ENCODE results near the gene NOXO1. TPM values are rescaled to one million over a fixed set of nuclear protein-coding genes. Genes with fewer than 3 reads are reported as not detected.

The NOXO1 gene
- total and polyA plus RNA-seq, 9 of the 15 experiments (the other 6 are each of a cell fraction or from before 2014, with no cell fraction given), result not detected

DNA sequence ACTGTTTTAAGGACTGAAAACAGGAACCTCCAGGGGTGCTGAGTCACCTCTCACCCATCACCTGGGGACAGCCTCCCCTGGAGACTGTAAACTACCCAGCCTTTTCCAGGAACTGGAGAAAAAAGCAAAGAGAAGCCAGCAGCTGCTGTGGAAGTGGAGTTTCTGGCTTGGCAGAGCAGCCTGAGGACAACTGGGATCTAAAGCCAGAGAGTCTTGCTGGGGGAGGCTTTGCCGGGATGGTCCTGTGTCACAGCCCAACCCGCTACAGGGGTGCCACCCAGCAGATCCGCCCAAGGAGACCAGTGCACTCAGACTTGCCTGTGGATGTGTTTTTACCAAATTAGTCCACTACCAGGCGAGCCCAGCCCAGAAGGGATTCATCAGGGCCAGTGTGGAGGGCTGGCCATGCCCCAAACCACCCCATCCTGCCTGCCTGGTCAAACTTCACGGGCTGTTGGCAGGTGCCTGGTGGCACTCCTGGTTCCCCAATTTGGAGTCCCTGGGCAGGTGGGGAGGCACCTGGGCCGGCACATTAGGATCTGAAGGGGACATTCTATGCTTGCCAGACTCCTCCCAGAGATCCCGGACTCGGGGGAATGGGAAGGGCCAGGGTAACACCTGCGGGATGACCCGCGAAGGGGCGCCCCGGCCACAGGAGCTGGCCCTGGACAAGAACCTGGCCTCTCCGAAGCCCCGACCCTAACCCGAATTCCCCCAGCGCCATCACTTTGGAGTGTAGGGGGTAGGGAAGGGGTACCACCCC, 39.0 kb downstream of the NOXO1 start (continued):
- no peak for TF ChIP-seq RUNX1 (IDR thresholded peaks at IDR 0.05; ENCODE audit: low read depth)
- no peak for TF ChIP-seq CBX5 (IDR thresholded peaks at IDR 0.05; ENCODE audit: borderline replicate concordance, low read depth)
- no peak for TF ChIP-seq ZNF146 (CRISPR knock-in tag; IDR thresholded peaks at IDR 0.05; ENCODE audit: unreplicated experiment)
- TF ChIP-seq ARID1B (IDR thresholded peaks at IDR 0.05), result peak; percentile 68
- TF ChIP-seq SRSF1 (IDR thresholded peaks at IDR 0.05; ENCODE audit: low read depth, low read length), result no peak
- TF ChIP-seq, protein P1, sequence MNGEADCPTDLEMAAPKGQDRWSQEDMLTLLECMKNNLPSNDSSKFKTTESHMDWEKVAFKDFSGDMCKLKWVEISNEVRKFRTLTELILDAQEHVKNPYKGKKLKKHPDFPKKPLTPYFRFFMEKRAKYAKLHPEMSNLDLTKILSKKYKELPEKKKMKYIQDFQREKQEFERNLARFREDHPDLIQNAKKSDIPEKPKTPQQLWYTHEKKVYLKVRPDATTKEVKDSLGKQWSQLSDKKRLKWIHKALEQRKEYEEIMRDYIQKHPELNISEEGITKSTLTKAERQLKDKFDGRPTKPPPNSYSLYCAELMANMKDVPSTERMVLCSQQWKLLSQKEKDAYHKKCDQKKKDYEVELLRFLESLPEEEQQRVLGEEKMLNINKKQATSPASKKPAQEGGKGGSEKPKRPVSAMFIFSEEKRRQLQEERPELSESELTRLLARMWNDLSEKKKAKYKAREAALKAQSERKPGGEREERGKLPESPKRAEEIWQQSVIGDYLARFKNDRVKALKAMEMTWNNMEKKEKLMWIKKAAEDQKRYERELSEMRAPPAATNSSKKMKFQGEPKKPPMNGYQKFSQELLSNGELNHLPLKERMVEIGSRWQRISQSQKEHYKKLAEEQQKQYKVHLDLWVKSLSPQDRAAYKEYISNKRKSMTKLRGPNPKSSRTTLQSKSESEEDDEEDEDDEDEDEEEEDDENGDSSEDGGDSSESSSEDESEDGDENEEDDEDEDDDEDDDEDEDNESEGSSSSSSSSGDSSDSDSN (IDR thresholded peaks at IDR 0.05; ENCODE audit: borderline replicate concordance in 1 of 2, low read depth in 2 of 2, low read length in 2 of 2), result peak in 1 of 2 experiments; percentile 50; a peak in 1 of 4 replicates
- TF ChIP-seq BMI1 (IDR thresholded peaks at IDR 0.05; ENCODE audit: low read length), result no peak
- TF ChIP-seq TEAD2 (tag; IDR thresholded peaks at IDR 0.05), result no peak
- 0 out of 4 replicates have a peak, but pooled peaks of 1 of the 2 experiments have one; percentile 15 for TF ChIP-seq NONO (IDR thresholded peaks at IDR 0.05; ENCODE audit: low read depth in 2 of 2, low read length in 1 of 2)
- TF ChIP-seq MIER1 (IDR thresholded peaks at IDR 0.05; ENCODE audit: low read depth), result no peak
- peak; percentile 34 for TF ChIP-seq TAF9B (IDR thresholded peaks at IDR 0.05; ENCODE audit: partially characterized antibody)
- TF ChIP-seq, protein P2, sequence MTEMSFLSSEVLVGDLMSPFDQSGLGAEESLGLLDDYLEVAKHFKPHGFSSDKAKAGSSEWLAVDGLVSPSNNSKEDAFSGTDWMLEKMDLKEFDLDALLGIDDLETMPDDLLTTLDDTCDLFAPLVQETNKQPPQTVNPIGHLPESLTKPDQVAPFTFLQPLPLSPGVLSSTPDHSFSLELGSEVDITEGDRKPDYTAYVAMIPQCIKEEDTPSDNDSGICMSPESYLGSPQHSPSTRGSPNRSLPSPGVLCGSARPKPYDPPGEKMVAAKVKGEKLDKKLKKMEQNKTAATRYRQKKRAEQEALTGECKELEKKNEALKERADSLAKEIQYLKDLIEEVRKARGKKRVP (CRISPR knock-in tag; IDR thresholded peaks at IDR 0.05), result no peak
- TF ChIP-seq ZNF12 (CRISPR knock-in tag; IDR thresholded peaks at IDR 0.05), result no peak
- TF ChIP-seq, protein P3, sequence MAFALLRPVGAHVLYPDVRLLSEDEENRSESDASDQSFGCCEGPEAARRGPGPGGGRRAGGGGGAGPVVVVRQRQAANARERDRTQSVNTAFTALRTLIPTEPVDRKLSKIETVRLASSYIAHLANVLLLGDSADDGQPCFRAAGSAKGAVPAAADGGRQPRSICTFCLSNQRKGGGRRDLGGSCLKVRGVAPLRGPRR (CRISPR knock-in tag; IDR thresholded peaks at IDR 0.05), result no peak
- no peak for TF ChIP-seq DIDO1 (tag; IDR thresholded peaks at IDR 0.05; ENCODE audit: low read depth)
- TF ChIP-seq ZNF3 (CRISPR knock-in tag; IDR thresholded peaks at IDR 0.05), result no peak
- TF ChIP-seq PHF8 (IDR thresholded peaks at IDR 0.05; ENCODE audit: borderline replicate concordance, low read length), result no peak

All from K562 (cell line).